Measurements from ENCODE around the gene AASDH. TPM values are rescaled to one million over a fixed set of nuclear protein-coding genes. Genes with fewer than 3 reads are reported as not detected.

The AASDH gene
- total RNA-seq, 1 donor: 16.6 TPM

DNA sequence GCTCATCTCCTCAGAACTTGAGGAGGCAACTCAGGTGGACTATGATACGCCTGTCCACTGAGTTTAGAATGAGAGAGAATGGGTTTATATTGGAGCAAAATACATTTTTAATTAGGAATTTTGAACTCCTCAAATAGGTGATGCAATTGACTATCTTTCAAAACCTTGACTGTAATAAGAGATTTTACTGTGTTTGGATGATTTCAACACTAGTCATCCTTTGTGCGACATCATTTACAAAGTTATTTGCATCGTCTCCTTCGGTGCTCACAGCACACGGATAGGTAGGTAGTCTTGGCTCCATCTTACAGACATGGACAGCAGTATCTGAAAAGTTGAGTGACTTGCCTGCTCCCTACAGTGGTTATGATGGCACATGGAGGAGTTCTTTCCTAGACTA, 67.0 kb downstream of the AASDH start:
- H3K36me3 ChIP-seq (ENCODE audit: insufficient read depth, low read length): no peaks in the 10 kb centered on the region
- H3K4me3 ChIP-seq (ENCODE audit: insufficient read depth, low read length): no peak overlapping the region
- H3K27ac ChIP-seq (ENCODE audit: low read depth, low read length): no peak overlapping the region
- no peak overlapping the region for H2AFZ ChIP-seq (ENCODE audit: low read length)
- no peaks in the 10 kb centered on the region for H3K9me3 ChIP-seq (ENCODE audit: low read depth, low read length)
- no peak for DNase-seq (ENCODE audit: insufficient read length, low spot score, missing footprints)
- H3K4me2 ChIP-seq (ENCODE audit: insufficient read depth, low read length): no peak overlapping the region
- peaks cover 3% of the 10 kb centered on the region for H3K27me3 ChIP-seq (ENCODE audit: insufficient read depth, low read length)
- no peaks in the 10 kb centered on the region for H3K4me1 ChIP-seq (ENCODE audit: insufficient read depth, low read length)
- no peaks in the 10 kb centered on the region for H3K79me2 ChIP-seq (ENCODE audit: insufficient read depth, low read length)
- no peaks in the 10 kb centered on the region for H4K20me1 ChIP-seq (ENCODE audit: insufficient read depth, low read length)
- TF ChIP-seq, protein P1, sequence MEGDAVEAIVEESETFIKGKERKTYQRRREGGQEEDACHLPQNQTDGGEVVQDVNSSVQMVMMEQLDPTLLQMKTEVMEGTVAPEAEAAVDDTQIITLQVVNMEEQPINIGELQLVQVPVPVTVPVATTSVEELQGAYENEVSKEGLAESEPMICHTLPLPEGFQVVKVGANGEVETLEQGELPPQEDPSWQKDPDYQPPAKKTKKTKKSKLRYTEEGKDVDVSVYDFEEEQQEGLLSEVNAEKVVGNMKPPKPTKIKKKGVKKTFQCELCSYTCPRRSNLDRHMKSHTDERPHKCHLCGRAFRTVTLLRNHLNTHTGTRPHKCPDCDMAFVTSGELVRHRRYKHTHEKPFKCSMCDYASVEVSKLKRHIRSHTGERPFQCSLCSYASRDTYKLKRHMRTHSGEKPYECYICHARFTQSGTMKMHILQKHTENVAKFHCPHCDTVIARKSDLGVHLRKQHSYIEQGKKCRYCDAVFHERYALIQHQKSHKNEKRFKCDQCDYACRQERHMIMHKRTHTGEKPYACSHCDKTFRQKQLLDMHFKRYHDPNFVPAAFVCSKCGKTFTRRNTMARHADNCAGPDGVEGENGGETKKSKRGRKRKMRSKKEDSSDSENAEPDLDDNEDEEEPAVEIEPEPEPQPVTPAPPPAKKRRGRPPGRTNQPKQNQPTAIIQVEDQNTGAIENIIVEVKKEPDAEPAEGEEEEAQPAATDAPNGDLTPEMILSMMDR (IDR thresholded peaks at IDR 0.05; ENCODE audit: extremely low read depth, low read depth, low read length): no peak

DNA sequence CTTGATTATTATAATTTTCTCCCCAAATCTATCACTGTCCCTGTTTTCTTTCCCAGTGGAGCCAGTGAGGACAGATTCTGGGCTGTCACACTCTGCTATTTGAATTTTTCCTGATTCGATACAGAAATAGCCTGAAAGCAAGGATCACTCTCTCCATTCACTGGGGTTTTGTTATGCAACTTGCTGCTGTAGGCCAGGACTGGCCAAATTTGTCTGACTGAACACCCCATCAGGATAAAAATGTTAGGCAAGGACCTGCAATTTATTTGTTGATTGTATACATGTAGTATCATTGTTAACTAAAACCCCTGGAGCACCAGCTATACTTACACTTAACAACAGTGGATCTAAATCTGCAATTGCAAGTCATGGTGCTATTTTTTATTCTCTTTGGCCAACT, 68.7 kb downstream of the AASDH start:
- Histone ChIP-seq H3K27ac (ENCODE audit: low read depth, low read length) (no peak overlapping the region), H3K9me3 (ENCODE audit: low read depth, low read length) (no peaks in the 10 kb centered on the region)

DNA sequence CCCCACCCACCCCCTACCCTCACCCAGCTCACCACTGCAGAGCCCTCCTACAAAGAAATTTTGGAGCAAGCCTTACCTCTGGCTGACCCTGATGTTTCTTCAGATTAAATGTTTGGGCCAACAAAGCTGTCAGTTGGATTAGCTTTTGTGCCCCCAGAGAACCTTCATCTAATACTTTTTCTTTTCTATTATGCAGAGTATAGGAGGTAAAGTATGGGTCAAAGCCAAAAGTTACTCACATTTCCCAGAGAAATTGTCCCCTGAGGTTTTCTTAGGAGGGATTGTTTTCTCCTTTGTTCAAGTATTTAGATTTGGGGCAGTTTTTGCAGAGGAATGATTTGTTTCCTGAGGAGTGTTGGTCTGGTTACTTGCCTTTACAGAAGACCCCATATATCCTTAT, 69.5 kb downstream of the AASDH start:
- DNase-seq (ENCODE audit: insufficient read length, low spot score, missing footprints): no peak
- Histone ChIP-seq H2AFZ (ENCODE audit: low read length) (no peak overlapping the region), H3K4me3 (ENCODE audit: insufficient read depth, low read length) (no peak overlapping the region)

More for the DNA sequence above, 68.7 kb downstream of the AASDH start:
- H3K4me2 ChIP-seq (ENCODE audit: insufficient read depth, low read length): no peak overlapping the region
- DNase-seq (ENCODE audit: insufficient read length, low spot score, missing footprints): no peak
- no peaks in the 10 kb centered on the region for H3K36me3 ChIP-seq (ENCODE audit: insufficient read depth, low read length)
- no peaks in the 10 kb centered on the region for H3K4me1 ChIP-seq (ENCODE audit: insufficient read depth, low read length)
- H3K27me3 ChIP-seq (ENCODE audit: insufficient read depth, low read length): peaks cover under 1% of the 10 kb centered on the region
- H4K20me1 ChIP-seq (ENCODE audit: insufficient read depth, low read length): no peaks in the 10 kb centered on the region
- TF ChIP-seq, protein P1 (IDR thresholded peaks at IDR 0.05; ENCODE audit: extremely low read depth, low read depth, low read length): no peak
- no peak overlapping the region for H2AFZ ChIP-seq (ENCODE audit: low read length)
- no peak overlapping the region for H3K4me3 ChIP-seq (ENCODE audit: insufficient read depth, low read length)
- no peaks in the 10 kb centered on the region for H3K79me2 ChIP-seq (ENCODE audit: insufficient read depth, low read length)

DNA sequence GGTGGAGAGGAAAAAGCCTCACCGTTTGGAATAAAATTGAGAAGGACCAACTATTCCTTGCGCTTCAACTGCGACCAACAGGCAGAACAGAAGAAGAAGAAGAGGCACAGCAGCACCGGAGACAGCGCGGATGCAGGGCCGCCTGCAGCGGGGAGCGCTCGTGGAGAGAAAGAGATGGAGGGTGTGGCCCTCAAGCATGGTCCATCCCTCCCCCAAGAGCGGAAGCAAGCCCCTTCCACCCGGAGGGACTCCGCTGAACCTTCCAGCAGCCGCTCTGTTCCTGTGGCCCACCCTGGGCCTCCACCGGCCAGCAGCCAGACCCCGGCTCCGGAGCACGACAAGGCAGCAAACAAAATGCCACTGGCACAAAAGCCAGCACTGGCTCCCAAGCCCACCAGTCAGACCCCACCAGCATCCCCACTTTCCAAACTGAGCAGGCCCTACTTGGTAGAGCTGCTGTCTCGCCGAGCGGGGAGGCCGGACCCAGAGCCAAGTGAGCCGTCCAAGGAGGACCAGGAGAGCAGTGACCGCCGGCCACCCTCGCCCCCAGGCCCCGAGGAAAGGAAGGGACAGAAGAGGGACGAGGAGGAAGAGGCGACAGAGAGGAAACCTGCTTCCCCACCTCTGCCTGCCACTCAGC, 71.2 kb downstream of the AASDH start:
- H3K9me3 ChIP-seq (ENCODE audit: low read depth, low read length): no peaks in the 10 kb centered on the region
- TF ChIP-seq, protein P1 (IDR thresholded peaks at IDR 0.05; ENCODE audit: extremely low read depth, low read depth, low read length): no peak
- no peaks in the 10 kb centered on the region for H3K79me2 ChIP-seq (ENCODE audit: insufficient read depth, low read length)
- no peaks in the 10 kb centered on the region for H3K27me3 ChIP-seq (ENCODE audit: insufficient read depth, low read length)
- DNase-seq (ENCODE audit: insufficient read length, low spot score, missing footprints): no peak
- no peak overlapping the region for H3K4me2 ChIP-seq (ENCODE audit: insufficient read depth, low read length)
- H3K4me1 ChIP-seq (ENCODE audit: insufficient read depth, low read length): no peaks in the 10 kb centered on the region
- H3K27ac ChIP-seq (ENCODE audit: low read depth, low read length): no peak overlapping the region
- no peak overlapping the region for H2AFZ ChIP-seq (ENCODE audit: low read length)
- no peak overlapping the region for H3K4me3 ChIP-seq (ENCODE audit: insufficient read depth, low read length)
- H4K20me1 ChIP-seq (ENCODE audit: insufficient read depth, low read length): no peaks in the 10 kb centered on the region
- no peaks in the 10 kb centered on the region for H3K36me3 ChIP-seq (ENCODE audit: insufficient read depth, low read length)

More for the DNA sequence above, 69.5 kb downstream of the AASDH start:
- no peaks in the 10 kb centered on the region for H3K4me1 ChIP-seq (ENCODE audit: insufficient read depth, low read length)
- no peak overlapping the region for H3K27ac ChIP-seq (ENCODE audit: low read depth, low read length)
- TF ChIP-seq, protein P1 (IDR thresholded peaks at IDR 0.05; ENCODE audit: extremely low read depth, low read depth, low read length): no peak
- no peaks in the 10 kb centered on the region for H3K36me3 ChIP-seq (ENCODE audit: insufficient read depth, low read length)
- no peaks in the 10 kb centered on the region for H3K27me3 ChIP-seq (ENCODE audit: insufficient read depth, low read length)
- H3K79me2 ChIP-seq (ENCODE audit: insufficient read depth, low read length): no peaks in the 10 kb centered on the region
- H3K4me2 ChIP-seq (ENCODE audit: insufficient read depth, low read length): no peak overlapping the region
- H4K20me1 ChIP-seq (ENCODE audit: insufficient read depth, low read length): no peaks in the 10 kb centered on the region
- H3K9me3 ChIP-seq (ENCODE audit: low read depth, low read length): no peaks in the 10 kb centered on the region
